ENCODE data around the gene COL4A1.

COL4A1 gene

DNA sequence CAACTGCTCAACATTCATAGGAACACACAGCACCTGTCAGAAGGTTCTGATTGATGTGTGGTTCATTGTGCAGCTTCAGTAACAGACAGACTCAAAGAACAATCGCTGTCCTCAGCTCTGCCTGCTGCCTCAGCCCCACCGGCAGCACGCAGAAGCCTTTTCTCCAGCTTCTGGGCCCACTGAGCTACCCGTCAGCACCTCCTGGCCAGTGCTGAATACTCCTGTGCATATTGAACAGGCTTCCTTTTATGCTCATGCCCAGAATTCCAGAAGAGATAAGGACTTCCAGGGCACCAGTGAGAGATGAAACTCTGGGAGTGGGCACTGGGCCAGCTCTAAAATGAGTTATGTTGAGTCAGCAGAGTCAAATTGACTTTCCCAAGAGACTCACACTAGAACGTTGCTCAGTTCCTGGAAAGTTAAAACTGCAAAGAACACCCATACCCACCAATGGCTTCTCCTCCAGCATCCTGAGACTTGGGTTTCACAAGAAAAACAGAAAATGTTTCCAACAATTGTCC, 119.3 kb downstream of the COL4A1 start:
- DNase-seq = no peak

DNA sequence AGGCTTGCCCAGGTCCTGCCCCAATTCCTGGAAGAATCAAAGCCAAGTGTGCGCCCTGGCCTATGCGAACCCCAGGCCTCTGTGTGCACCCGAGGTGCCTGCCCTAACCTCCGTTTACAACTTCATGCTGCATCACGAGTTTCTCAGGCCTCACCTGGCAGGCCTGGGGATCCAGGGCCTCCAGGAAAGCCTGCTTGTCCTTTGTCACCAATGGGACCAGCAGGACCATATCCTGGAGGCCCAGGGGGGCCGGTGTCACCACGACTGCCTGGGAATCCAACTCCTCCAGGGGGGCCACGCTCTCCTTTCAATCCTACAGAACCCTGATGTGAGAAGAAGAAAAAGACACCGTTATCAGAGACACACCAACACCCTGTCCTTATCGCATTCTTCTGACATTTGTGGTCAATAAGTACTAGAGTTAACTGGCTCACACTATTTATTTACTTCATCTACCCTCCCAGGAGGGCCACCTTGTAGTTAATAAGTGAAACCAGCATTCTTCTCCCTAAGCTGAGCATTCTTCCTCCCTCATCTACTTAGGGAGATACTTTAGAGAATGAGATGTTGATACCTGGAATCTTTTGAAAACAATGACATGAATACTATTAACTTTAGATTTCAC, 120.6 kb downstream of the COL4A1 start:
- no peak for DNase-seq

DNA sequence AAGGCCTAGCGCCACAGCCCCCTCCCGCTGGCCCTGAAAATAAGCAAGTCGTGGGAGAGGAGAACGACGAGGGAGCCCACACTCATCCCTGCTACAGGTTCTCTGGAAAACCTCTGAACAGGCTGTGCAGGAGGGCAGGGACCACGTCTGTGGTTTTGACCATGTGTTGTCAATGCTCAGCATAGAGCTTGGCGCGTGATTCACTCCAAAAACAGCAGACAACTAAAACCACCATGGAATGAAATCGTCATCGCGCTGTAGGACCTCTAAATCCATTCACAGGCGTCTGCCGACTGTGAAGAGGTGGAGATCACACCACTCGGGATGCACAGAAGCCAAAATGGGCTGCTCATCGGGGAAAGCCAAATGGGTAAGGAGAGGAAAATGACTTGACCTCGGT, 121.3 kb downstream of the COL4A1 start:
- DNase-seq = no peak

DNA sequence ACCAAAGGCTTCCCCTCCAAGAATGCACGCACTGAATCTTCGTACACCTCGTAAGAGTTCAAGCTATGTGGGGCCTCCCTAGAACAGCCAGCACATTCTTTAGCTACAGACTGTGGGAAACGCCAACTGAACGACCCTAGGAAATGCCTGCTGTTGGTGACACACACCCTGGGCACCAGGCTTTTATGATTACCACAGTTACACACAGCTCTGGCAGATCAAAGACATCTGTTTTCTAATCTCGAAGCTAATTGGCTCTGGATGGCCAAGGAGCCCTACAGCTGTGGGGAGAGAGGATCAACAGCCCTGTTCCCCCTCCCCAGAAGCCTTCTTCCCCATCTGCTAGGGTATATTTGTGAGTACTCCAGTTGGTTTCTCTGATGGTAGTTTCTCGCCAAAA, 123.0 kb downstream of the COL4A1 start:
- DNase-seq = no peak

DNA sequence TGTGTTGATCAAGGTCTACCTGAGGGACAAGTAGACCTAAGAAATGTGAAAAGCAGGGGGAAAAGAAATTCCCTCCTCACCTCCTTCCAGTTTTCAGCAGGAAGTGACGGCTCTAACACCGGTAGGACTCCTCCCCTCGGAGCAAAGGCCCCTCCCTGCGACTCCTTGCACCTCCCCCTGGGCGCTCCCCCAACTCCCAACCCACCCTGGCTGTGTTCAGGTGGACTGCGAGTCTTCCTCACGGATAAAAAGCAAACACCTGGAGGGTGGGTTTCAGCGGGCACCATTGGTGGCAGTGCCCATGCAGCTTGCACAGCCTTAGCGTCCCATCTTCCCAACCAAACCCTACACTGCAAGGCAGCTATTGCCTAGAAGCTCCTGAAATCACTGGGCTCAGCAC, 124.5 kb downstream of the COL4A1 start:
- no peak for DNase-seq

DNA sequence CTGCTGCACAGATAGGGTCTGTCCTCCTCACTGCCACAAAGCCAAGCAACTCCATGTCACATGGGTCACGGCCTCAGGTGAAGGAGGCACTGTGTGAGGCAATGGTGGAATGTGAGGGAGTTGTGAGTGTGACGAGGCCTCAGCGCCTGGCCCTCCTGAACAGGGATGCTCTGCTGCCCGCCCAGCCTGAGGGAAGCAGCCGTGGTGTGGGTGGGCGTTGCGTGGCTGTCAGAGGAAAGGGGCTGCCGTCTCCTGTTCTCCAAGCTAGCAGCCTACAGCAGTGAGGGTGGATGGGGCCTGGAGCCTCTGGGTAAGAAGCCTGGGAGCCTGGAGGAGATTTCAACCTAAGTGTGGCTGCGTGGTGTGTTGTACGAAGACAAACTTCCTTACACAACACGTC, 125.0 kb downstream of the COL4A1 start:
- no peak for DNase-seq

DNA sequence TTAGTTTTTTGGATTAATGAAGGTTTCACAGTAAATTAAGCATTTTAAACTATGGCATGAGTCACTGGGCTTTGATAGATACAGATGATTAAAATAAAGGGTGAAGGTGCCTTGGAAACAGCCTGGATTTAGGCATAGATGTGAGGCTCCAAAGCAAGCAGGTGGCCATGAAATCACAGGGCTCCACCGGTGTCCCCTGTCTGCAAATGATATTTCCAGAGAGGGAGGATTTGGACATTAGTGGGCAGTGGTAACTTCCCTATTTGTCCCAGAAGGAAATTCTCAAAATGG, 127.2 kb downstream of the COL4A1 start:
- DNase-seq = no peak

DNA sequence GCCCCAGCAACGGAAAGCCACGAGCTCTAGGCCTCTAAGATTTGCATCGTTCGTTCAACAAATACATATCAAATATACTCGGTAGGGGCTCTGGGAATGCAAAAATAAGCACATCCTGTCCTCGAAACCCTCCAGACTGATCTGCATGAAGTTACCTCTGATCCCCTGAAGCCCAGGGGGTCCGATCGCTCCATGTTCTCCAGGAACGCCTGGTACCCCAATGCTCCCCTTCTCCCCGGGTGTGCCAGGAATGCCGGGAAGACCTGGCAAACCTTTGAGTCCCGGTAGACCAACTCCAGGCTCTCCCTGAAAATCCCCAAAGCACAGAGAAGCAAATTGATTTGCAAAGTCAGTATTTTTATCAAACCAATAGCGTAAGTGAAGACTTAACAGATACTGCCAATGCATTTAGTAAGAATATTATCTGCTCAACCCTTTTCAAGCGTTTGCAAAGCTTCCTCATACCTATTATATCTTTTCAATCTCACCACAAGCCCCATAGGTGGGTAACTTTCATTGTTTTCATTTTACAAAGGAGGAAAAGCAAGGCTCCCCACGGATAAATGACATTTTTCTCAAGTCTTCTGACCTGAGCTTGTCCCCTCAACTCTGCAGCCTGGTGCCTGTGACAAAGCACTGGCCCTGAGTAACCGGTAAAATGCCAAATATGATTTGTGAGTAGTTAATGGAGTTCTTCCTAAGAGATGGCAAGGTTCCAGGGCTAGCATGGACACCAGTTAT, 127.7 kb downstream of the COL4A1 start:
- no peak for DNase-seq

DNA sequence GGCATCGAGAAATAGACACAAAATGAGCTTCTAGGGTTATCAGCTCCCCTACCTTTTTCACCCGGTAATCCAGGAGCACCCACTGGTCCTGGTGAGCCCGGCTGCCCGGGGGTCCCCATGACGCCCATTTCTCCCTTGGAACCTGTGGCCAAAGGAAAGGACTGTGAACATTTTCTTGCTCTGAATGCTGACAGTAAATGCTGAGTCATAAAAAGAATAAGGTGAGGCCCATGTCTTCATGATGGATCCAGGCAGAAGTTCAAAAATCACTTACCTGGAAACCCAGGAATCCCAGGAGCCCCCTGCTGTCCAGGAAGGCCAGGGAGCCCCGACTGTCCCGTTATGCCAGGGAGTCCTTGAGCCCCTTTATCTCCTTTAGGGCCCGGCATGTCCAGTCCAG, 129.2 kb downstream of the COL4A1 start:
- no peak for DNase-seq

DNA sequence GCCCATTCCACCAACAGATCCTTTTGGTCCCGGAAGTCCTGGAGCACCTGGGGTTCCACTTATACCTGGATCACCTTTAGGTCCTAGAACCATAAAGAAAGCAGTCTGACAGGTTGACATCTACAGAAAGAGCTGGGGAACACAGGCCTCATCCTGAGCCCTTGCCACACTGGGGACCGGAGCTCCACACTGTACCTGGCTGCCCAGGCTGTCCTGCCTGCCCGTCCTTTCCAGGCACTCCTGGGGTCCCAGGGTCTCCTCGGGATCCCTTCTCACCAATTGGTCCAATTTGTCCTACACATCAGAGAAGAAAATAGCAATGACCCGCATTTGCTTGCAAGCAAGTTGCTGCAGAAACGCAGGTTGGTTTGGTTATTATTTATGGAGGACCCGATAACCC, 130.5 kb downstream of the COL4A1 start:
- no peak for DNase-seq

DNA sequence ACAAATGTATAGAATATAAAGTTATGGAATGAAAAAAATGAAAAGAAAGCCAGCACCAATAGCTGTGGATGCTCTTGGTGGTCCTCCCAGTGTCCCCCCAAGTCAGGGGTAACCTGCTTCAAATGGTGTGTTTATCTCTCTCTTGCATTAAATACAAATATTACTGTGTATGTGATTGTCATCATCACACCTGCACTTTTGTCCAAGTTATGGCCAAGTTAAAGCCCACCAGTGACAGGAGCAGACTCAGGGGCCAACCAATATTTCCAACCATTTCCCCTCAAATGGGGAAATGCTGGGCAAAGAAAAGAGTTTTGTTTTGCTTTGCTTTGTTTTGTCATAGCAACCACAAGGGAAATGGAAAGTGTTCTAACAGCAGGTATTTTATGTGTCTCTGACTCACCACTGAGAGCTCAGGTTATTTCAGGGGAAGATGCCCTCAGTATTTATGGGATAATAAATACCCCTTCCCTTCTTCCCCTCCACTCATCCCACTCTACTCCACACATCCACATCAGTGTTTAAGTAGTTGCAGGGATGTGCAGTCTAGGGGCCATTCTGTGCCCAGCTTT, 133.6 kb downstream of the COL4A1 start:
- DNase-seq = no peak

DNA sequence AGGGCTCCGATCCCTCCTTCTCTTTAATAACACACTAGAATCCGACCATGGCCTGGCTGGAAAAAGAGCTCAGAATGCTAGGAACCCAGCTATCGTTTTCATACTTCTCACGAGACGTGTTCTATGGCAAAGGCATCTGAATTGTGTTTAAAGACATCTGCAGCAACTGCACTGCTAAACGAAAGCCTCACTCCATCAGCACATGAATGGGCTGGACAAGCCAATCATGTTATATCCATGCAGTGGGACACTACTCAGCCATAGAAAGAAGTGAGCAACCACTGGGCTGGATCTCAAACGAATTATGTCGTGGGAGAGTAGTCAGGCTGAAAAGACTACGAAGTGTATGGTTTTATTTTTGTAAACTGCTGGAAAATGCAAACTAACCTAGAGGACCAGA, 136.1 kb downstream of the COL4A1 start:
- no peak for DNase-seq

DNA sequence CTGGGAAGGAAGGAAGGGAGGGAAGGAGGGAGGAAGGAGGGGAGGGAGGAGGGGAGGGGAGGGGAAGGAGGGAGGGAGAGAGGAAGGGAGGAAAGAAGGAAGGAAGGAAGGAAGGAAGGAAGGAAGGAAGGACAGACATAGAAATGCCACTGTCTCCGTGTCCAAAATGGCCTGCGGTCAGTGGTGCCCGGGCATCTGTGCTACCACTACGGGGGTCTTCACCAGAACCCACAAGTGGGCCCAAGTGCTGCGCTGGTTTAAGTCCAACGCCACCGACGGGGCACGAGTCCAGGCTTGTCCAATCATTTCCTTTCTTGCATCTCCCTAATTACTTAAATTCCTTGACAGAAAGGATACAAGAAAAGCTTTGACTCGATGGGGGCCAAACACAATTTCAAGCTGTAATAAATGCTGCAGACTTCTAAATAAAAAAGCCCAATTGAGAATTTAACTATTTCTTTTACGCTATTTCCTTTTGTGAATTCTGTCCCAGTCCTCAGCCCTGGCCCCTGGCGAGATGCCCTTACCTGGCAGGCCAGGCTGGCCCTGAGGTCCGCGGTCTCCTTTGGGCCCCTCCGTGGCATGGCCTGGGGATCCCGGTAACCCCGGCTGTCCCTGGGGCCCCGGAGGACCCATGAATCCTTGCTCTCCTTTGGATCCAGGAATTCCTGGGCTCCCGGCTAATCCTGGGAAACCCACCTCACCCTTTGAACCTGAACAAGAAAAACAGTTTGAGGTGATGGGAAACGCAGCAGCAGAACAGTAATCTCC, 136.8 kb downstream of the COL4A1 start:
- DNase-seq = no peak

DNA sequence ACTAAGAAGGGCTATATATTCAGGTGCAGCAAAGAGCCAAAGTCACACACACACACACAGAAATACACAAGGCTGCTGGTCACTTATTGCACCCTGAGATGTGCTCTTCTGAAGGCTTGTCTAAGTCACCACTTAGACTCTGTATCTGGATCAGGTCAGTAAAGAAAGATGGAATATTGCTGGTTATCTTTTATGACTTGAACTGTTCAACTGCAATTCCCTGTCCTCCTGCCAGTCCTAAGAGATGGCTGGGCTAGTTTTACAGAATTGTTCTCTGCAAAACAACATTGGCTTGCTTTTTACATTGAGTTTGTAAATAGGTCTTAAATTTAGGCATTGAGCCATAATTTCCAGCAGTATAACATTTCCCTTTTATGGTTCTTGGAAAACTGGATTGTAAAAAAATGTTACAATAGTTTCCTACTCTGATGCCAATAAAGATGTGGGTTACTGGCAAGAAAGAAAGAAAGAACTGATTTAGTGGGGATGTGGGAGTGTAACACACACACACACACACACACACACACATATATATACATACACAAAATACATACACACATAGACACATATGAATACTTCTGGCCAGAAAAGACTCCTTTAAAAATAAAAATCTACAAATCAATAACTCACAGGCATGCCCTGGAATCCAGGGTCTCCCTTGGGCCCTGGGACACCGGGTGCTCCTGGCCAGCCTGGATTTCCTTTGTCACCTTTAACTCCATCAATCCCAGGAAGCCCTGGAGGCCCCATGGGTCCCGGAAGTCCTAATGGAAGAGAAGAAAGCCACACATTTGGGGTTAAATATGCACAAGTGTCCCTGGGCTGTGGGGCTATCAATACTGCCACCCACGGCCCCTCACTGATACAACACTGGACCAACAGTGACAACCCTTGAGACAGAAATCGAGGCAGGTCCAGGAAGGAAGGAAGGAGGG, 137.7 kb downstream of the COL4A1 start:
- DNase-seq = no peak

DNA sequence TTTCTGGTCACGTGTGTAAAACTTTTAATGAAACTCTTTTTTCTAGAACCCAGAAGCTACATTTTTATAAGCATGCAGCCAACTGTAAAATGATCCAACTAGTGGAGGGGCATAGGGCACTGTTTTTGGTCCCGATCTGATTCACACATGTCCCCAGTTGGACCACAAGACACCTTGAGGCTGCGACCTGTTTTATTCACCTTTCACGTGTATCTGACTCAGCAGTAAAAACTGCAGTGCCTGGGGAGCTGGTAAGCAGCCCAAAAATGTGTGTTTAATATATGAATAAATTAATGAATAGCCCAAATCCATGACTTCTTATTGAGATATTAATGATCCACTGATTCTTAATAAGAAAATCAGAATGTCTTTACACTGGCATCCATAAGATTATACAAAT, 140.4 kb downstream of the COL4A1 start:
- DNase-seq = no peak

DNA sequence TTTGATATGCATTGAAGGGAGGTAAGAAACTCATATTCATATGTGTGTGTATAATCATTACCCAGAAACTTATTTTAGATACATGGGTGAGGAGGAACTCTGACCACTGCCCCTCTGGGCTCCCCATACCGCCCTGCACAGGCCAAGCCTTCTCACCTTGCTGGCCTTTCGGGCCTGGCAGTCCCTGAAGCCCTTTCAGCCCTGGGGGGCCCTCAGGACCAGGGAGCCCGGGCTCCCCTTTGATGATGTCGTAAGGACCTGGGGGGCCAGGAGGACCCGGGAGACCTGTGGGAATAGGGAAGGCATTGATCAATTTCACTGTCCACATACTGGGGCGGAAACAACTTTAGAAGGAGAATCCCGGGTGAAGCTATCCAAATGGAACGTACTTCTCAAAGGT, 142.3 kb downstream of the COL4A1 start:
- DNase-seq = no peak

DNA sequence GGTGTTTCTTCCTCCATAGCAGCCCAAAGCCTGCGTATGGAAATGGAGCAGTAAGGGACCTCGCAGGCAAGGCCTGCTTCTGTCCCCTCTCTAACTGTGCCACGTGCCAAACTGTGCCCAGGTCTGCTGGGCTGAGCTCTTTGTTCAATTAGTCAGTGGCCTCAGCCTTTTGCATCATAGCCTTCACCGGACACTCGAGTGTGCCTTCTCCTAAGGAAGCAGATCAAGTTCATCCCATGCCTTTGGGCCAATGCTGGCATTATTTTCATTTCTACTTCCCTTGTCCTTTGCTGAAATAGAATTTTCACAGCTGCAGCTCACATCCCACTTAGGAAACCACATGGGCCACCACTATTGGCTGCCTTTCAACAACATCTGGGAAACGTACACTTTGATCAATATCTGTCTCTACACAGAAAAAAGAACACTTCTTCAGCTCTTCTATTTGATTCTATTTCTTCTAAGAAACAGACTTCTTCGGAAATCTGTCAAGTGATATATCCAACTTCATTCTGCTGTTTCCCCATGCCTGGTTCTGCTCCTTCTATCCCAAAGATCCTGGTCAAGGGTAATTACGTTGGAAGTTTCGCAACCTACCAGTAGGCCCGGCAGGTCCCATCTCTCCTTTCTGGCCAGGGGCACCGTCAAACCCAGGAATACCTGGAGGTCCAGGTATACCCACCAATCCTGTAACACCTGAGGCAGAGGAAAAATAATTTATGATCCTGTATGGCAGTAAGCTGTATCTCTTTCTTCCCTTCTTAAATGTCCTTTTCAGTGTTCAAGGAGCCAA, 143.9 kb downstream of the COL4A1 start:
- DNase-seq = no peak

DNA sequence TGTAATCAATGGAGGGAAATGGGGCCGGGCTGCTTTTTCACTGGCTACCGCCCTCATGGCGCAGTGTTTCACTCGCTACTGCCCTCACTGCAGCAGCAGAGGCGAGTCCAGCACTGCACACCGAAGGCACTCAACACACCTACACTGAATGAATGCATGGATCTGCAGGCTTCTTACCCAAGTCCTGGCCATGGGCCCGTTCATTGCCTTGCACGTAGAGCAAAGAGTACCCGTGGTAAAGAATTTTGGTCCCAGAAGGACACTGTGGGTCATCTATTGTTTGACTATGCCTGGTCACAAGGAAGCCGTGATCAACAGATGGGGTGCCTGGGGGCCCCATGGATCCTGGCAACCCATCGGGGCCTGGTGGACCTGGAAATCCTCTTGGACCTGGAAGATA, 144.9 kb downstream of the COL4A1 start:
- DNase-seq = no peak

DNA sequence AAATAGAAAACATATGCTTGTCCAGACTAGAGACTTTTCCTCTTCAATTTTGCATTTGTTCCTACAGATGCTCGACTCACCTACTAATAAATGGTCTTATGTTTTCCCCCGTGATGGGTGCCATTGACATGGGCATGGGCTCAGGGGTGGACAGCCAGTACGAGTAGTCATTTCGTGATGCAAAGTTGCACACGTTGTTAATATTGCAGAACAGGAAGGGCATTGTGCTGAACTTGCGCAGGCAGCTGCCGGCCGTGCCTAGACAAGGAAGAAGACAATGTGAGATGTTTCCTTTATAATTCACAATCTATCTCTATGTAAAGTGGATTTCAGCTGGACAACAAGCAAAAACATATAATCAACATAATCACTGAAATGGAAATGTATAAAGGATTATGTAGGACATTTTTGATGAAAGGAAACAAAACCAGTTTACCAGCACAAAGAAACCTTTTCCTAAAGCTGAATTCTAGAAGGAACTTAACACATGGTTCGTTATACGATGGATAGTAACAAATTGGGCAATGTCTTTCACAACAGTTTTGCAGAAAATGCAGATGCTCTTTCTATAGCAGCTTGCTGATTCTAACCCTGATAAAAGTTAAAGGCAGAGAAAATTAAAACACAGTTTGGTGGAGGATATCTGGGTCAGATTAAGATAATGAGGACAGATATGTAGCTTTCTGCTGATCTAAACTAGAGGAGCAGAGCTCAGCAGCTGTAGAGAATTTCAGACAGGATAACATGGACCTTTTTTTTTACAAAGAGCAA, 145.7 kb downstream of the COL4A1 start:
- no peak for DNase-seq

DNA sequence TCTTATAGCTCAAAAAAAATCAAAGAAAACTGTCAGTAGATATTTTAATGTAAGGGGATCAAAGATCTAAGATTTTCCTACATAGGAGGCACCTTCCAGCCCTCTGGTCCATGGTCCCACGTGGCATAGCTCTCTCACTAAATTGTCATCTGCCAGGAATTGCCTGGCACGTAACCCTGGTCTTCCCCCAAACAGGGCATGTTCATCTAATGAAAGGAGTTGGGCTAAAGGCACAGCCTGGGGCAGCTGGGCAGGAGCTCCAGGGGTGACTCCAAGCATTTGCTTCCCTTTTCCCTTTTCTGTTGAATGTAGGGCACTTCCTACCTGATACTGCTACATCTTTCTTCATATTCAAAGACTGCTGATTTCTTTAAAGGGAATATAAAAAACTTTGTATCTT, 148.7 kb downstream of the COL4A1 start:
- DNase-seq = no peak

DNA sequence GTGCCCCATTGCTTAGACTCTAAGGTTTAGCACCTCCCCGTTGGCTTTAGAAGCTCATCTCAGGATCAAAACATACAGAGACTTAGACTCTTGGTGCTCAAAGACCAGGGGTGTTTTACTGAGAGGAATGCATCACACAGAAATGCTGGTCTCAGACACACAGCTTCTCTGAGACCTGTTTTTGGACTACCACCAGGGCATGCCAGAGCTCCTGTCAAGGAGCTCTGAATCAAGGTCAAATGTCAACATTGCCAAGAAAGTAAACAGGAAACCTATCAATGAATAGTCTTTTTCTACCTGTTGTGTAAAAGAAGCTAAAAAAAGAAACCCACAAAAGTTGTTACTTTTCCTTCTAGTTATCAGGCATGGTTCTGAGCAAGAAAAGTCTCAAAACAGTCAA, 149.2 kb downstream of the COL4A1 start:
- no peak for DNase-seq

All from activated CD8-positive, alpha-beta memory T cell treated with anti-CD3 and anti-CD28 coated beads for 24 hours (primary cell).